Measurements from ENCODE around the gene PRR16.

Gene PRR16

GRCh38 chr5:120605325-120606079, 141.4 kb downstream of the PRR16 start:
- ATAC-seq (no peak), DNase-seq (no peak)
- Mint-ChIP-seq H3K4me1 (no peaks in the 10 kb centered on the region), H3K4me3 (no peak overlapping the region), H3K9me3 (peaks cover 9% of the 10 kb centered on the region), H3K27ac (no peak overlapping the region), H3K27me3 (no peaks in the 10 kb centered on the region), H3K36me3 (ENCODE audit: low read depth) (no peaks in the 10 kb centered on the region)

GRCh38 chr5:120609570-120609969, 145.5 kb downstream of the PRR16 start:
- Mint-ChIP-seq H3K4me3 (no peak overlapping the region), H3K27me3 (no peaks in the 10 kb centered on the region), H3K9me3 (peaks cover 3% of the 10 kb centered on the region), H3K27ac (no peak overlapping the region), H3K4me1 (no peaks in the 10 kb centered on the region), H3K36me3 (ENCODE audit: low read depth) (no peaks in the 10 kb centered on the region)
- DNase-seq (no peak), ATAC-seq (no peak)

- H3K9me3 Mint-ChIP-seq = peaks cover 3% of the 10 kb centered on the region
- no peak for DNase-seq
- no peaks in the 10 kb centered on the region for H3K4me1 Mint-ChIP-seq
- H3K27ac Mint-ChIP-seq = no peak overlapping the region
- H3K36me3 Mint-ChIP-seq (ENCODE audit: low read depth) = no peaks in the 10 kb centered on the region
- no peak for ATAC-seq
- H3K4me3 Mint-ChIP-seq = no peak overlapping the region
- H3K27me3 Mint-ChIP-seq = no peaks in the 10 kb centered on the region
Observed at GRCh38 chr5:120610145-120610544, 146.0 kb downstream of the PRR16 start.

GRCh38 chr5:120613729-120614128, 149.6 kb downstream of the PRR16 start:
- DNase-seq = no peak
- Mint-ChIP-seq H3K27me3 (no peaks in the 10 kb centered on the region), H3K4me1 (no peaks in the 10 kb centered on the region), H3K9me3 (peaks cover 7% of the 10 kb centered on the region), H3K36me3 (ENCODE audit: low read depth) (no peaks in the 10 kb centered on the region), H3K4me3 (no peak overlapping the region), H3K27ac (no peak overlapping the region)
- no peak for ATAC-seq

DNA sequence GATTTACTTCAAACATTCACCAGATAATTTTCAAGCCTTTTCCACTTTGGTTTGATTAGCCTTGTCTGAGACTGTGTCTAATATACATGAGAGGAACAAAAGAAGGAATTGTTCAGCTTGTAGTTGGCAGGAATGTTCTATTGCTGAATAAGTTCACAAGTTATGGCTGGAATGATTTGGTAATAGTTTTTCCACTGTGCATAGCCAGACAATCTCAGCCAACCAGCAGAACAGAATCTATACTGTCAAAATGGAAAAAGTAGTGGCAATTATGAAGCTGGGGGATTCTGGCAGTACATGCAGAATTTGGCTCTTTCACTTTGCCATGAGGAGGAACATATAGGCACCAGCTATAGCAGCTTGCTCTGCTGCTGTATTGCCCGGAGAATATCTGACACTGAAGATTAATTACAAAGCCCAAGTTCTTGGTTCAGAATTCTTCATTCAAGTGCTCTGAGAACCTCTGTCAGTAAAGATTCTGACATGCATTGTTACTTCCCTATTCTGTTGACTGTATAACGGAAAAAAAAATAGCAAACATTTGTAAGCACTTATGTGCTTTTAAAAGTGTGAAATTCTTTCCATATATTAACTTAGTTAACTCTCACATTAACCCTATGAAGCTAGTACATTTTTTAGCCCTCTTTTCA, 150.6 kb downstream of the PRR16 start:
- Mint-ChIP-seq H3K27ac (no peak overlapping the region), H3K36me3 (ENCODE audit: low read depth) (no peaks in the 10 kb centered on the region), H3K27me3 (no peaks in the 10 kb centered on the region), H3K9me3 (peaks cover 7% of the 10 kb centered on the region), H3K4me3 (no peak overlapping the region), H3K4me1 (no peaks in the 10 kb centered on the region)
- DNase-seq (no peak), ATAC-seq (no peak)

DNA sequence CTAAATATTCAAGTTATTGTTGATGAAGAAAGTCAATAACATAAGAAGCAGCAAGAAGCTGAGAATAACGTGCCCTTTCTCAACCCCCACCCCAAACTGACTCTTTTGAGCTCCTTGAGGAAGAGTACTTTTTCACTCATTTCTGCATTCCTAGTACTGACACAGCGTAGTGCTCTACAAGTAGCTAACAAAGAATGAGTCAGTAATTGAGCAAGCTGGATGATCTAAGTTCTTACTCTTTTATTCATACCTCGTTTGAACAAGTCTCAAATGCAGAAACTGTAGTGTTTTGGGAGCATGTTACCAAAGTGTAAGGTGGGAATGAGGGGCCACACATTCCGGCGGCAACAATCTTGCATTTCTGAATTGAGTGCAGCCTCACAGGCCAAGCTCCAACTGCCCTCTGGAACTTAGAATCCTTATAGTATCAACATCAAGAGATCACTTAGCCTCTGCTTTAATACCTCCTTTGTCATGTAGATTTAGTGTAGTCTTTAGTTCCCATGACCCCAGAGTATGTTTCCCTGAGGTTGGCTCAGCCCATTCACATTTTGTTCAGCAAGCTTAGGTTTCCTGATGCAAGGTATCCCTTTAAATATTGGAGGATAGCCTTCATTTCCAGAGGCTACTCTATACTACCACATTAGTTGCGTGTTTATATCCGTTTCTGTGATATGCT, 152.0 kb downstream of the PRR16 start:
- Mint-ChIP-seq H3K27ac (no peak overlapping the region), H3K4me1 (no peaks in the 10 kb centered on the region), H3K36me3 (ENCODE audit: low read depth) (no peaks in the 10 kb centered on the region), H3K27me3 (no peaks in the 10 kb centered on the region), H3K4me3 (no peak overlapping the region), H3K9me3 (peaks cover 4% of the 10 kb centered on the region)
- DNase-seq (no peak), ATAC-seq (no peak)

DNA sequence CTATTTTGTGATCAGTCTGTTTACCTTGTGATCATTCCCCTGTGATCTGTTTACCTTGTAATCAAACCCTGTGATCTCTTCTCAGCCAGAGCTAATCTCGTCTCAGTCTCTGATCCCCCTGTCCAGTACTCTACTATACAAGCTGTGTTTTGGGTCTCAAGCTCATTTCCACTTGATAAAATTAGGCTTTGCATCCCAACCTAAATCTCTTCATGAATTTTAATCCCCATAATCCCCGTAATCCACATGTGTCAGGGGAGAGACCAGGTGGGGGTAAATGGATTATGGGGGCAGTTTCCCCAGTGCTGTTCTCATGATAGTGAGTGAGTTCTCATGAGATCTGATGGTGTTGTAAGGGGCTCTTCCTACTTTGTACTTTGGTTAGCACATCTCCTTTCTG, 157.2 kb downstream of the PRR16 start:
- Mint-ChIP-seq H3K36me3 (ENCODE audit: low read depth) (no peaks in the 10 kb centered on the region), H3K27ac (no peak overlapping the region), H3K4me1 (no peaks in the 10 kb centered on the region), H3K9me3 (peaks cover 4% of the 10 kb centered on the region), H3K27me3 (no peaks in the 10 kb centered on the region), H3K4me3 (no peak overlapping the region)
- DNase-seq (no peak), ATAC-seq (no peak)

GRCh38 chr5:120624021-120624563, 160.0 kb downstream of the PRR16 start:
- Mint-ChIP-seq H3K4me1 (no peaks in the 10 kb centered on the region), H3K9me3 (no peaks in the 10 kb centered on the region), H3K27me3 (no peaks in the 10 kb centered on the region), H3K27ac (no peak overlapping the region), H3K4me3 (no peak overlapping the region), H3K36me3 (ENCODE audit: low read depth) (no peaks in the 10 kb centered on the region)
- ATAC-seq (no peak), DNase-seq (no peak)

GRCh38 chr5:120628156-120628555, 164.1 kb downstream of the PRR16 start:
- H3K4me3 Mint-ChIP-seq = no peak overlapping the region
- no peaks in the 10 kb centered on the region for H3K36me3 Mint-ChIP-seq (ENCODE audit: low read depth)
- no peak for ATAC-seq
- H3K4me1 Mint-ChIP-seq = no peaks in the 10 kb centered on the region
- DNase-seq = no peak
- no peak overlapping the region for H3K27ac Mint-ChIP-seq
- H3K9me3 Mint-ChIP-seq = no peaks in the 10 kb centered on the region
- H3K27me3 Mint-ChIP-seq = no peaks in the 10 kb centered on the region

- no peaks in the 10 kb centered on the region for H3K4me1 Mint-ChIP-seq
- H3K36me3 Mint-ChIP-seq (ENCODE audit: low read depth) = no peaks in the 10 kb centered on the region
- no peaks in the 10 kb centered on the region for H3K27me3 Mint-ChIP-seq
- no peaks in the 10 kb centered on the region for H3K9me3 Mint-ChIP-seq
- DNase-seq (no peak), ATAC-seq (no peak)
- H3K27ac Mint-ChIP-seq = no peak overlapping the region
- no peak overlapping the region for H3K4me3 Mint-ChIP-seq
Observed at GRCh38 chr5:120630550-120630949, 166.4 kb downstream of the PRR16 start.

GRCh38 chr5:120631611-120632010, 167.5 kb downstream of the PRR16 start:
- no peaks in the 10 kb centered on the region for H3K4me1 Mint-ChIP-seq
- DNase-seq = no peak
- no peaks in the 10 kb centered on the region for H3K27me3 Mint-ChIP-seq
- H3K36me3 Mint-ChIP-seq (ENCODE audit: low read depth) = no peaks in the 10 kb centered on the region
- no peak for ATAC-seq
- peaks cover 6% of the 10 kb centered on the region for H3K9me3 Mint-ChIP-seq
- H3K27ac Mint-ChIP-seq = no peak overlapping the region
- H3K4me3 Mint-ChIP-seq = no peak overlapping the region

GRCh38 chr5:120632430-120632829, 168.3 kb downstream of the PRR16 start:
- Mint-ChIP-seq H3K4me1 (no peaks in the 10 kb centered on the region), H3K9me3 (peaks cover 6% of the 10 kb centered on the region), H3K27ac (no peak overlapping the region), H3K36me3 (ENCODE audit: low read depth) (no peaks in the 10 kb centered on the region), H3K27me3 (no peaks in the 10 kb centered on the region), H3K4me3 (no peak overlapping the region)
- ATAC-seq (no peak), DNase-seq (no peak)

DNA sequence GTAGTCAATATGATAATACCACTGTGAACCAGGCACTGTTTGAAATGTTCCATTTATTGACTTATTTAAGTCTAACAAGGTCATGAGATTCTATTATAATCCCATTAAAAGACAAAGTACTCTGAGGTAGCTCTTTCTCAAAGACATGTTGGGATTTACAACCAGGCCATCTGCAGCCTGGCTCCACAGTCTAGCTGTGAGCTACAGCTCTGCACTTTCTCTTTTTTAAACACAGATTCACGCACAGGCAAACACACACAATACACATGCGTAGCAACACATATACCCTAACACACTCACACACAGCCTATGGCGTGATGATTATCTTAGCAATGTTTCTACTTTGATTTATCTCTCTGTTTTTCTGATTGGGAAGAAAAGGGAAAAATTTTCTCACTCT, 174.3 kb downstream of the PRR16 start:
- no peaks in the 10 kb centered on the region for H3K27me3 Mint-ChIP-seq
- no peak for DNase-seq
- no peak for ATAC-seq
- no peak overlapping the region for H3K27ac Mint-ChIP-seq
- no peaks in the 10 kb centered on the region for H3K36me3 Mint-ChIP-seq (ENCODE audit: low read depth)
- H3K4me1 Mint-ChIP-seq = no peaks in the 10 kb centered on the region
- no peak overlapping the region for H3K4me3 Mint-ChIP-seq
- H3K9me3 Mint-ChIP-seq = peaks cover 6% of the 10 kb centered on the region

DNA sequence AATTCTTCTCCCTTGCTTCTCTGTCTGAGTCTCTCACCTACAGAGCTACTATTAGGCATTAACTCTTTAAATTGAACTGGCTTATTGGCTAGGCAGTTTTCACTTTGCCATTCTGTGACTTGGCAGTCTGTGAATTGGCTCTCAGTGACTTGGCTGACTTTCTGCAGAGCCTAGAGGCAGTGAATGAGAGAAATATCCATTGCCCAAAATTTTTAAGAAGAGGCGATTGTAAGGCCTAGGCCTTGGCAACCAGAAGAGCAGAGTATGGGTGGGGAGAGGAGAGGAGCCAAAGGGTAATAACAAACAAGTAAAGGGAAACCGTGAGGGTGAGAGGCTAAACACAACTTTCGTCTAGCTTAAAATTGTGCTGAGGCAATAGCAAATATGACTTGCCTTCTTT, 176.7 kb downstream of the PRR16 start:
- Mint-ChIP-seq H3K27ac (no peak overlapping the region), H3K36me3 (ENCODE audit: low read depth) (no peaks in the 10 kb centered on the region), H3K4me3 (no peak overlapping the region), H3K9me3 (peaks cover 6% of the 10 kb centered on the region), H3K4me1 (no peaks in the 10 kb centered on the region), H3K27me3 (no peaks in the 10 kb centered on the region)
- DNase-seq (no peak), ATAC-seq (no peak)

- Mint-ChIP-seq H3K4me3 (no peak overlapping the region), H3K36me3 (ENCODE audit: low read depth) (no peaks in the 10 kb centered on the region), H3K9me3 (no peaks in the 10 kb centered on the region), H3K27me3 (no peaks in the 10 kb centered on the region), H3K27ac (no peak overlapping the region), H3K4me1 (no peaks in the 10 kb centered on the region)
- DNase-seq (no peak), ATAC-seq (no peak)
Observed at GRCh38 chr5:120644516-120644915, 180.4 kb downstream of the PRR16 start.
